Thyroid gland (tissue), 4 donors: Measurements from ENCODE around the gene PPP4R4.

ENCODE experiments used
- POLR2A ChIP-seq, 2 donors: fragments of 450-650 bp; IDR thresholded peaks; one replicate each; pipeline ENCODE4 v1.6.1; 2017; ENCODE audit warnings: antibody characterized with exemption in 2 of 2, mild to moderate bottlenecking in 2 of 2, moderate library complexity in 1 of 2
- TF ChIP-seq, protein P1 (sequence below), 6 experiments: fragments of 200-600 bp in 3 of 6; fragments of 450-650 bp in 3 of 6; sonication (generic) in 3 of 6; IDR thresholded peaks; one replicate each; pipeline ENCODE4 v1.5.1; 2016 to 2019; ENCODE audit warnings: antibody characterized with exemption in 6 of 6, mild to moderate bottlenecking in 2 of 6, inconsistent platforms in 1 of 6, moderate library complexity in 1 of 6

DNA sequence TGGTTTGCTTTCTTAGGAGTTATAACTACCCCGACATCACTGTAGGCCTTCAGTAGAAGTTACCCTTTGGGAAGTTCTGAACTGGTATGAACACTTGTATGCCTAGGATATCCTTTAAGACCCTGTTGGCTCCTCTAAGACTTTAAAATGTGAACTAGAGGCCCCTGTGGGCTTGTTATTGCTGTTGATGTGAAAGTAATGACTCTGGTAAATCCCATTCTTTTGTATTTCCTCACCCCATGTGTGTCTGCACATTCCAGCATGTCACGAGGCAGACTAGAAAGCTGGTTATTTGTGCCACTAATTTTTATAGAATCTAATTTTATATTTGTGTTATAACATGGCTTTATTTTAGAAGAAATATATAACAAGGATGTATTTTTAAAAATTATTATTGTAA lies 70.1 kb downstream of the PPP4R4 start:
- TF ChIP-seq, protein P1, sequence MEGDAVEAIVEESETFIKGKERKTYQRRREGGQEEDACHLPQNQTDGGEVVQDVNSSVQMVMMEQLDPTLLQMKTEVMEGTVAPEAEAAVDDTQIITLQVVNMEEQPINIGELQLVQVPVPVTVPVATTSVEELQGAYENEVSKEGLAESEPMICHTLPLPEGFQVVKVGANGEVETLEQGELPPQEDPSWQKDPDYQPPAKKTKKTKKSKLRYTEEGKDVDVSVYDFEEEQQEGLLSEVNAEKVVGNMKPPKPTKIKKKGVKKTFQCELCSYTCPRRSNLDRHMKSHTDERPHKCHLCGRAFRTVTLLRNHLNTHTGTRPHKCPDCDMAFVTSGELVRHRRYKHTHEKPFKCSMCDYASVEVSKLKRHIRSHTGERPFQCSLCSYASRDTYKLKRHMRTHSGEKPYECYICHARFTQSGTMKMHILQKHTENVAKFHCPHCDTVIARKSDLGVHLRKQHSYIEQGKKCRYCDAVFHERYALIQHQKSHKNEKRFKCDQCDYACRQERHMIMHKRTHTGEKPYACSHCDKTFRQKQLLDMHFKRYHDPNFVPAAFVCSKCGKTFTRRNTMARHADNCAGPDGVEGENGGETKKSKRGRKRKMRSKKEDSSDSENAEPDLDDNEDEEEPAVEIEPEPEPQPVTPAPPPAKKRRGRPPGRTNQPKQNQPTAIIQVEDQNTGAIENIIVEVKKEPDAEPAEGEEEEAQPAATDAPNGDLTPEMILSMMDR (IDR thresholded peaks at IDR 0.05): no peak
- no peak for TF ChIP-seq POLR2A (IDR thresholded peaks at IDR 0.05)
